HL-60/S4 treated with retinoic acid at 250 ng/mL for 4 days and 3 days (cell line): ENCODE data around the gene BORCS8.
"Not testable (repeated sequence)": the region's sequence is repeated elsewhere in the genome, so short reads cannot be mapped to it uniquely, and the experiment has no call there.

Experiments
- in situ Hi-C: fragments of 300-500 bp; cut with MboI; formaldehyde crosslinking; loops from 2 replicates; pipeline ENCODE4 v1.7.0; 2022; ENCODE audit warnings: low sequenced_read_pairs

BORCS8 gene

DNA sequence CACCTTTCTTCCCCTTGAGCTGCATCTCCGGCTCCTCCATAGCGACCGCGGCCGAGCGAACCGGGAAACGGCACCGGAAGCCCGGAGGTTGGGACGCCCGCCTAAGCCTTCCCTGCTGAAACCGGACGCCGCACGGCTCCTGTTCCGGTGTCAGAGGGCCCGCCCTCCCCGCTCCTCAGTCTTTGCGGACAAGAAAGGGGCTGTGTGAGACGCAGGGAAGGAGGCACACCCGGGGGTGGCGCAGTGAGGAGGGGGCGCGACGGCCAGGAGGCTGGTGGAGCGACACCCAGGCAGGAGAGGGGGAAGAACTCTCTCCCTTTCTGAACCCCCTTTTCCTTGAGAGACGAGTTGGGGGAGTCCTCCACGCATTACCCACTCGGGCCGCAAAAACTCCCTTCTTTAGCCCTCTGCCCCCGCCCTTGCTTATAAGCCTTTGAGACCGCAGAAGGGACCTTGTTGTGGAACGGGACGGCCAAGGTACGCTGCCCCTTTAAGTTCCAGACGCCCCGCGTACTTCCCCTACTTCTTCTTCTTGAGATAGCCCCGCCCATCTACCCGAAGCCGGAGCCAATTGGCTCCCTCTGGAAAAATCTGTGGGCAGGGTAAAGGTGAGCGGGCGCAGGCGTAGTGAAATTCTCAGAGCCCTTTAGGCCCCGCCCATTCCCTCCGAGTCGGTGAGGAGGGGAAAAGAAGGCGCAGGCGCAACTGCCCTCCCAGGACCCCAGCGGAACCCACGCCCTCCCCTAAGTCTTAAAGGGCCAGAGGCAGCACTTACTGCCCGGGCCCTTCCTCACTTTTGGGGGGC lies at the start of gene BORCS8, which contains the start of gene RFXANK:
TSS of gene BORCS8 (minus strand) at position 75 of the 805 bp plus-strand sequence. CDS start at position 40, 35 bp downstream.
TSS of gene RFXANK (plus strand) at position 181 of the 805 bp plus-strand sequence. CDS start 1,689 bp downstream, outside the sequence.
- in situ Hi-C loops: no loop called here

DNA sequence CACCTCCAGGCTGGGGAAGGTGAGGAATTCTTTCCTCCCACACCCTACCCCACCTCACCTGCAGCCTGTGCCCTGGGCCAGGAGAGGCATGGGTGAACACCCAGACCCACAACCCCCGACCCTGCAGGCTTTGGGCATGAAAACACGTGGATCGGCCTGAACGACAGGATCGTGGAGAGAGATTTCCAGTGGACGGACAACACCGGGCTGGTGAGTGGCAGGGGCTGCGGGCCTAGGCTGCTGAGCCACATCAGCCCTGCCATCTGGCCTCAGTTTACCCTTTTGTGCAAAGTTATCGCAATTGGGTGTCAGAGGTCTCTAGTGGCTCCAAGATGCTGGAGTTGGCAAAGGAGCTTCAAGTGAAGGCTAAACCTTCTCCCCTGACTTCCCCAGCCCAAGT lies 48.5 kb upstream of the BORCS8 start:
- in situ Hi-C loops: no loop called here

DNA sequence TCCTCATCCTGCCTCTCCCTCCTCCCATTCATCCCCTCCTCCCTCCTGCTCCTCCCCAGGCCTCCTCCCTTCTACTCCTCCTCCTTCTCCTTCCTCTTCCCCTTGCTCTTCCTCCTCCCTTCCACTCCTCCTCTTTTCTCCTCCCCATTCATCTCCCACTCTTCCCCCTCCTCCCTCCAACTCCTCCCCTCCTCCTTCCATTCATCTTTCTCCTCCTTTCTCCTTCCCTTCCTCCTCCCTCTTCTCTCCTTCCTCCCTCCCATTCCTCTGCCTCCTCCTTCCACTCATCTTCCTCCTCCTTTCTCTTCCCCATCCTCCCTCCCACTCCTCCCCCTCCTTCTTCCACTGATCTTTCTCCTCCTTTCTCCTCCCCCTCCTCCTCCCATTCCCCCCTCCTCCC lies 47.7 kb upstream of the BORCS8 start:
- in situ Hi-C loops: no loop called here

DNA sequence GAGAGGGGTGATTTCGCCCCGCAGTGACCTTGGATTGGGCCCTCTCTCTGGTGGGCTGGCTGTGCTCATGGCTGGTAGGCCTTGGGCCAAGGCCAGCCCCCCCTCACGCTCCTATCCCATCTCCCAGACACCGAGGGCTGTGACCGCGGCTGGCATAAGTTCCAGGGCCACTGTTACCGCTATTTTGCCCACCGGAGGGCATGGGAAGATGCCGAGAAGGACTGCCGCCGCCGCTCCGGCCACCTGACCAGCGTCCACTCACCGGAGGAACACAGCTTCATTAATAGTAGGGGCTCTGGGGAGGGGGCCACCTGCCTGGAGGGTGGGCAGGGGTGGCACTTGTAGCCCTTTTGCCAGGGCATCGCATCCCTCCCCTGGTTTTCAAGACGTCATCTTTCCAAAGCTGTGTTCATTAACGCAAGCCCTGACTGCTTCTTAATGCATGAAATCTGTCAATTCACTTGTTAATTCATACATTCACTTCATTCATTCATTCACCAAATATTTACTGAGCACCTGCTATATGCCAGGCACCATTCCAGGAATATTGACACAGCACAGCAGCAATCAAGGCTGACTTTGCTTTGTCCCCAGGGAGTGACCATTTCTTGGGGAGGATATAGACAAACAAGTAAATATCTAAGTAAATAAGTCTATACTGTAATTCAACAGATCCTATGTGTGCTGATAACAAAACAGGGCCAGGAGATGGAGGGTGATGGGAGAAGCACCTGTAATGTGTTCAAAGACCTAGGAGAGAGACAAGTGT lies 46.4 kb upstream of the BORCS8 start:
- in situ Hi-C loops: no loop called here

DNA sequence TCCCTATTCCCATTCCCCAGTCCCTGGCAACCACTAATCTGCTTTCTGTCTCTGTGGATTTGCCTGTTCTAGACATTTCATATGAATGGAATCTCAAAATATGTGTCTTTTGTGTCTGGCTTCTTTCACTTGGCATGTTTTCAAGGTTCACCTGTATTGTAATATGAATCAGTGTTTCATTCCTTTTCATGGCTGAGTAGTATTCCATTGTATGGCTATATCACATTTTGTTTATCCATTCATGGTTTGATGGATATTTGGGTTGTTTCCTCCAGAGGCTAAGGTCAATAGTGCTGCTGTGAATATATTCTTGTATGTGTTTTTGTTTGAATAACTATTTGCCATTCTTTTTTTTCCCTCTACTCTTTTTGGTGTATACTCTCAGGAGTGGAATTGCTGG lies 44.2 kb upstream of the BORCS8 start:
- in situ Hi-C loops: no loop called here

DNA sequence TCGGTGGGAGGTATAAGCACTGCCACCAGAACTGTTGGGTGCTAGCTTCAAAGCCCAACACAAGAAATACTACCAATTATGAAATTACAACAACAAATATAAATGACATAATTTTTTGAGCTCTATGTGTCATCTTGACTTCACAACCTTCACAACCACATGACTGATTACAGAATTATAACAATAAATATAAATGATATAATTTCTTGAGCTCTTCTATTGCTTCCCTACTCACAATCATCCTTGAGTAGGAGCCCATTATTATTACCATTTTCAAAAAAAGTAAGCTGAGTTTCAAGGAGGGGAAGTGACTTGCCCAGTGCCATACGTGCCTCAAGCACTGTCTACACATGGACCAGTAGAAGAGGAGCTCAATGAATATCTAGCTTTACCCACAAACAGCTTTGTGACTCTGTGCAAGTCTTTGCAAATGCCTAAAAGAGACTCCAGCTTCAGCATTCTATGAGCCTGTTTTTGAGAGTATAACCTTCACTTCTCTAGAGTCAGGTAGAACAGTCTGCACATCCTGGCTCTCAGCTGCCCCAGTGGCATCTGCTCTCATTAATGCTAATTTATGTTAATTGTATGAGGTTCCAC lies 42.4 kb upstream of the BORCS8 start:
- in situ Hi-C loops: no loop called here

DNA sequence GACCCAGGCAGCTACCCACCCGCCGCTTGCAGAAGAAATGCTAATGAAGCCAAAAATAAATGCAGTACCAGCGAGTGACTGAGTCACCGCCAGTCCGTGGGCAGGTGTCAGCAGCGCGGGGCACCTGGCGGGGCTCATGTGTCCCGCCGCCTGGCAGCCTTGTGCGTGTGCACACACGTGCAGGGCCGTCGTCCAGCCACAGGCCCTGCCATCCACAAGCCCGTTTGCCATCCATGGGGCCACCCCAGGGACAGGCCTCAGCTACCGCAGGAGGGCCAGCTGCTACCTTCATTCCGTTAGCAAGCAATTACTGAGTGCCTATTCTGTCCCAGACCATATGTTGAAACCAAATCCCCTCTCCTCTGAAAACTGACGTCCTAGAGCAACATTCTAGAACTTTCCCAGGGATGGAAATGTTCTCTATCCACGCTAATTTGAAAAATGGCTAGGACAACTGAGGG lies 40.3 kb upstream of the BORCS8 start:
- in situ Hi-C loops: no loop called here

DNA sequence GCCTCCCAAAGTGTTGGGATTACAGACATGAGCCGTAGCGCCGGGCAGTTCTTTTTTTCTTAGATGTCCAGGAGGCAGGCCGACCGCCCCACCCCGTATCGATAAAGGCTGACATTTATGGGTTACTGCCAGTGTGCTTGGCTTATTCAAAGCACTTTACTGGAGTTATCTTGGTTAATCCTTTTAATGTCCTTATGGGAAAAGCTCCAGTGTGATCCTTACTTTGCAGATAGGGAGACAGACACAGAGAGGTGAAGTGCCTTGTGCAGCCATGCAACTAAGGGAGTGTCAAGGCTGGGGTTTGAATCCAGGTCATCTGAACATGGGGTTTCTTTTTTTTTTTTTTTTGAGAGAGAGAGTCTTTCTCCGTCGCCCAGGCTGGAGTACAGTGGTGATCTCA lies 39.0 kb upstream of the BORCS8 start:
- in situ Hi-C loops: no loop called here

DNA sequence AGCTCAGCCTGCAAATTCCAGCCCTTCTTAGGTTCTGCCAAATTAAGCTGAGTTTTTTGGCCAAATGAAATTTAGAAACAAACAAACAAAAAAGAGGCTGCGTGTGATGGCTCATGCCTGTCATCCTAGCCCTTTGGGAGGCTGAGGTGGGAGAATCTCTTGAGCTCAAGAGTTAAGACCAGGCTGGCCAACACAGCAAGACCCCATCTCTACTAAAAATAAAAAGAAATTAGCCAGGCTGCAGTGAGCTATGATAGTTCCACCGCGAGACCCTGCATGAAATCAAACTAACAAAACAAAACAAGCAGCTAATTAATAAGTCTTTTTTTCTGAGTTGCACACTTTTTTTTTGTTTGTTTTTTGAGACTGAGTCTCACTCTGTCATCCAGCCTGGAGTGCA lies 37.7 kb upstream of the BORCS8 start:
- in situ Hi-C loops: no loop called here

DNA sequence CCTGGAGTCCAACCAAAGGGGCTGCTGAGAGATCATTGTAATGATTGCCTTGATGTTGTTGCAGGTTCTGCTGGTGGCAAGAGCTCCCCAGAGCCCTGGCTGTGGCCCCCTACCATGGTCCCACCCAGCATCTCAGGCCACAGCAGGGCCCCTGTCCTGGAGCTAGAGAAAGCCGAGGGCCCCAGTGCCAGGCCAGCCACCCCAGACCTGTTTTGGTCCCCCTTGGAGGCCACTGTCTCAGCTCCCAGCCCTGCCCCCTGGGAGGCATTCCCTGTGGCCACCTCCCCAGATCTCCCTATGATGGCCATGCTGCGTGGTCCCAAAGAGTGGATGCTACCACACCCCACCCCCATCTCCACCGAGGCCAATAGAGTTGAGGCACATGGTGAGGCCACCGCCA lies 35.3 kb upstream of the BORCS8 start:
- in situ Hi-C loops: no loop called here

DNA sequence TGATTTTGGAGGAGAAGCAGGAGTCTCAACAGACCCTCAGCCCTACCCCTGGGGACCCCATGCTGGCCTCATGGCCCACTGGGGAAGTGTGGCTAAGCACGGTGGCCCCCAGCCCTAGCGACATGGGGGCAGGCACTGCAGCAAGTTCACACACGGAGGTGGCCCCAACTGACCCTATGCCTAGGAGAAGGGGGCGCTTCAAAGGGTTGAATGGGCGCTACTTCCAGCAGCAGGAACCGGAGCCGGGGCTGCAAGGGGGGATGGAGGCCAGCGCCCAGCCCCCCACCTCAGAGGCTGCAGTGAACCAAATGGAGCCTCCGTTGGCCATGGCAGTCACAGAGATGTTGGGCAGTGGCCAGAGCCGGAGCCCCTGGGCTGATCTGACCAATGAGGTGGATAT lies 34.7 kb upstream of the BORCS8 start:
- in situ Hi-C loops: no loop called here

DNA sequence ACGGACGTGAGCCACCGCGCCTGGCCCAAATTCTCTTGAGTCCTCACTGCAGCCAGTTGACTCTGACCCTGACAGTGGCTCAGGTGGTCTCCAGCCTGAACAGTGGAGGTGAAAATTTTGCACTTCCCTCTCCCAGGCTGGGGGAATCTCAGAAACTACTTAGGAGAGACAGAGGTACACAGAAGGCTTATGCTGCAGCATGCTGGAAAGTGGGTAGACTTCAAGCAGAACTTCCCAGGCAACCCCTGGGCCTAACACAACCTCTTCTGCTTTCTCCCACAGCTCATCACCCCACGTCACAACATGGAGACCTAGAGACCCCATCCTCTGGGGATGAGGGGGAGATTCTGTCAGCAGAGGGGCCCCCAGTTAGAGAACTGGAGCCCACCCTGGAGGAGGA lies 34.3 kb upstream of the BORCS8 start:
- in situ Hi-C loops: no loop called here

DNA sequence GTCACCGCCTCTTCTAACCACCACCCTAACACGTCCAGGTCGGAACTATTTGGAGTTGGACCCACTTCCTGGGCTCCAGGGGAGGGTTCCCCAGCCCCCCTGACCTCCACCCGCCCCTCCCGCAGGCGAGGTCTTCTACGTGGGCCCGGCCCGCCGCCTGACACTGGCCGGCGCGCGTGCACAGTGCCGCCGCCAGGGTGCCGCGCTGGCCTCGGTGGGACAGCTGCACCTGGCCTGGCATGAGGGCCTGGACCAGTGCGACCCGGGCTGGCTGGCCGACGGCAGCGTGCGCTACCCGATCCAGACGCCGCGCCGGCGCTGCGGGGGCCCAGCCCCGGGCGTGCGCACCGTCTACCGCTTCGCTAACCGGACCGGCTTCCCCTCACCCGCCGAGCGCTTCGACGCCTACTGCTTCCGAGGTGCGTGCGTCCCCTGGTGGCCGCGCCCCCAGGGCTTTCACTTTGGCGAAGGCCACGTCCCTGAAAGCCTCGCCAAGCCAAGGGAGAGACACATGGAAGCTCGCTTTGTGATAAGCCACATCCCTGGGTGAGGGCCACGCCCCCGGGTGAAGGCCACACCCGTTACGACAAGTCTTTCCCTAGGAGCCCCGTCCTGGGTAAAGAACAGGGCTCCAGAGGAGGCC lies 33.0 kb upstream of the BORCS8 start:
- in situ Hi-C loops: no loop called here

DNA sequence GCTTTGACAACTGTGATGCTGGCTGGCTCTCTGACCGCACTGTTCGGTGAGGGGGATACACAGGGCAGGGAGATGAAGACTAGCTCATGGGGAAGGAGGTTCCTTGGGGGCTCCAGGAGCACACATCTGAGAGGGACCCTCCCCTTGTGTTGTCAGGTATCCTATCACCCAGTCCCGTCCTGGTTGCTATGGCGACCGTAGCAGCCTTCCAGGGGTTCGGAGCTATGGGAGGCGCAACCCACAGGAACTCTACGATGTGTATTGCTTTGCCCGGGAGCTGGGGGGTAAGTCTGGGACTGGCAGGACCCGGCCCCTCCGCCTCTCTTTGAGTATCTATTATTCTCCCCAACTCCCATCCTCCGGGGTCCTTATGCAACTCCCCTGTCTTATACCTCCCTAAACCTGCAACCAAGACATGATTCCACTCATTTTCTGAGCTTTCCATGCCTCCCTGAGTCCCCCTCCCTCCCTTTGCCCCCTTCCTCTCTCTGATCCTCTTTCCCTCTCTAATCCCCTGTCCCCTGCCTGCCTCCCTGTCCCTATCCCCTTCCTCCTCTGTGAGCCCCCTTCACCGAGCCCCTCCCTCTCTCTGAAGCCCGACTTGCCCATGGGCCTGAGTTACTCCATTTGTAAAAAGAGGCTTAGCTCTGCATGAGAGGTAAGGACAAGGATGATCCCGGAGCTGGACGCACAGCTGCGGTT lies 32.3 kb upstream of the BORCS8 start:
- in situ Hi-C loops: no loop called here

DNA sequence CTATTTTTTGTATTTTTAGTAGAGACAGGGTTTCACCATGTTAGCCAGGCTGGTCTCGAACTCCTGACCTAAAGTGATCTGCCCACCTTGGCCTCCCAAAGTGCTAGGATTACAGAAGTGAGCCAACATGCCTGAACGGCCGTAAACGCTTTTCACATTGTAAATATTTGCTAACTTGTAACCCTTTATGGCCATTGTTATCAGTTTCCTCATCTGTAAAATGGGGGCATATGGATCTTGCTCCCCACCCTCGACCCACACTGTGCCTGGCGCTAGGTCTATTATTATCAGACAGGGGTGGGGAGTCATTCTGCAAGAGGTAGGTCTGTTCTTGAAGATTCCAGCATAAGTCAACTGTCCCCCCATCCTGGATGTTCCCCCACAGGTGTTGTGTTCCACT lies 31.7 kb upstream of the BORCS8 start:
- in situ Hi-C loops: no loop called here

DNA sequence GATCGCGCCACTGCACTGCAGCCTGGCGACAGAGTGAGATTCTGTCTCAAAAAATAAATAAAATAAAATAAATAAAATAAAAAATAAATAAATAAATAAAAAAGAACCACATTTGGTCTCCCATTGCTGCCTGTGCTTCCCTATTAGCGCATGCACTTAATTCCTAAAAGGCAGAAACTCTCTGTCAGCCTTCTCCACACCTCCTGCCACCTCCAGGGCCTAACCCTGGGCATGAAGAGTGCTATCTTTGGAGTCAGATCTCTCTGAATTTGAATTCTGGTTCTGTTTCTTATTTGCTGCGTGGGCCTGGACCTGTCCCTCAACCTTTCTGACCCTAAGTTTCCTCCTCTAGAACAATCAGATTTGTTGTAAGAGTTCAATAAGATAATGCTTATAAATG lies 31.1 kb upstream of the BORCS8 start:
- in situ Hi-C loops: no loop called here

DNA sequence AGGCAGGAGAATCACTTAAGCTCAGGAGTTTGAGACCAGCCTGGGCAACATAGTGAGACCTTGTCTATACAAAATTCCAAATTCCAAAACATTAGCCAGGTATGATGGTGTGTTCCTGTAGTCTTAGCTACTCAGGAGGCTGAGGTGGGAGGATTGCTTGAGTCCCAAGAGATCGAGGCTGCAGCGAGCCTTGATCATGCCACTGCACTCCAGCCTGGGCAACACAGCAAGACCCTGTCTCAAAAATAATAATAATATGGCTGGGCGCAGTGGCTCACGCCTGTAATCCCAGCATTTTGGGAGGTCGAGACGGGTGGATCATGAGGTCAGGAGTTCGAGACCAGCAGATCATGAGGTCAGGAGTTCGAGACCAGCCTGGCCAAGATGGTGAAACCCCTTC lies 29.0 kb upstream of the BORCS8 start:
- in situ Hi-C loops: not testable (repeated sequence)

DNA sequence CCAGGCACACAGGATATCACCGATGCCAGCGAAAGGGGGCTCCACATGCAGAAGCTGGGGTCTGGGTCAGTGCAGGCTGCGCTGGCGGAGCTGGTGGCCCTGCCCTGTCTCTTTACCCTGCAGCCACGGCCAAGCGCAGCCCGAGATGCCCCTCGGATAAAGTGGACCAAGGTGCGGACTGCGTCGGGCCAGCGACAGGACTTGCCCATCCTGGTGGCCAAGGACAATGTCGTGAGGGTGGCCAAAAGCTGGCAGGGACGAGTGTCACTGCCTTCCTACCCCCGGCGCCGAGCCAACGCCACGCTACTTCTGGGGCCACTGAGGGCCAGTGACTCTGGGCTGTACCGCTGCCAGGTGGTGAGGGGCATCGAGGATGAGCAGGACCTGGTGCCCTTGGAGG lies 27.0 kb upstream of the BORCS8 start:
- in situ Hi-C loops: no loop called here

DNA sequence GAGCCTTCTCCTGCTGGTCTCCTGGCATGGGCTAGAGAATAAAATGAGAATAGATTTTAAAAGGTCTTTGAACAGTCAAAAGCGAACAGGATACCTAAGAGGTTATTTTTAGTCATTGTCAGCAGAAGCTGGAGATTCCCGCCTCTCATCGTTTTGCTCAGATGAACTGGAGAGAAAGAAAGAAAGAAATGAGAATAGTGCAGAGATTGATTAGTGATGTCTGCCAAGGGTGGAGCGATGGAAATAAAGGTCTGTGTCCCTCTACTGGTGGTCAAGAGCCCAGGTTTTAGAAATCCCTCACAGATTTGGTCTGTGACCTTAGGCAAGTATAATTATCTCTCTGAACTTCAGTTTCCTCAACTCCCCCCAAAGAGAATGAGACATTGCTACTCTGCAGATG lies 25.1 kb upstream of the BORCS8 start:
- in situ Hi-C loops: no loop called here

DNA sequence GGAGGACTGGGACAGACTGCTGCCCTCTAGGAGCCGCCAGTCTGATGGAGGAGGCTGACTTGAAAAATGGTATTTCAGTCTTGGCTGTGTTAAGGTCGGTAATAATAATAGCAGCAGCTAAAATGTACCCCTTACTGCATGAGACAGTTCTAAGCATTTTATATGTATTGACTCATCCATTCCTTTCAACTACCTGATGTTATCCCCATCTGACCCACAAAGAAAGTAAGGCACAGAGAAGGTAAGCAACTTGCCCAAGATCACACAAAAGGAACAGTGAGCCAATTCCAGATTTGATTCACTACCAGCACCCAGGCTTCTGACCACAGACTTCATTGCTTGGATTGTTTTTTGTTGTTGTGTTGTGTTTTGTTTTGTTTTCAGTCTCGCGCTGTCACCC lies 23.8 kb upstream of the BORCS8 start:
- in situ Hi-C loops: no loop called here

DNA sequence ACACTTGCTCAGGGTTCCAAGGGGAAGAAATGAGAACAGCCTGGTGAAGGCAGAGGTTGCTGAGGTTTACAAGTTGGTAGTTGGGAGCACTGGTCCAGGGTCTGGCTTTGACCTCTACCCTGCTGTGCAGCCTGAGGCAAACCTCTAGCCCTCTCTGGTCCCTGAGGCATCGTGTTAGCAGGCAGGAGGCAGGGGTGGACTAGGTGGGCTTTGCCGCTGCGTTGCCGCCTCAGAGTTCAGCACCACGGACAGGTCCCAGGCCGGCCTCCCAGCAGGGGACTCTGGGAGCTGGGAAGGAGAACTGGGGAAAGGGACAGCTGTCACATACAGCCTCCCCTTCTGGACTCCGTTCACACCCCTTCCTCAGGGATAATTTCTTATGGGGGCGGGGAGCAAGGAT lies 22.9 kb upstream of the BORCS8 start:
- in situ Hi-C loops: no loop called here
